ENCODE measurements around the gene ENPP7.
"Not testable (repeated sequence)": the region's sequence is repeated elsewhere in the genome, so short reads cannot be mapped to it uniquely, and the experiment has no call there.

DNA sequence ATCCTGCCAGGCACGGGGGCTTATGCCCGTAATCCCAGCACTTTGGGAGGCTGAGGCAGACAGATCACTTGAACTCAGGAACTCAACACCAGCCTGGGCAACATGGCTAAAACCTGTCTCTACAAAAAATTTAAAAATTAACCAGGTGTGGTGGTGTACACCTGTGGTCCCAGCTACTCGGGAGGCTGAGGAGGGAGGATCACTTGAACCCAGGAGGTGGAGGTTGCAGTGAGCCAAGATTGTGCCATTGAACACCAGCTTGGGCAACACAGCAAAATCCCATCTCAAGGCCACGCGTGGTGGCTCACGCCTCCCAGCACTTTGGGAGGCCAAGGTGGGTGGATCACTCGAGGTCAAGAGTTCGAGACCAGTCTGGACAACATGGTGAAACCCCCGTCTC lies 24.2 kb downstream of the ENPP7 start:
- TF ChIP-seq, protein P1, sequence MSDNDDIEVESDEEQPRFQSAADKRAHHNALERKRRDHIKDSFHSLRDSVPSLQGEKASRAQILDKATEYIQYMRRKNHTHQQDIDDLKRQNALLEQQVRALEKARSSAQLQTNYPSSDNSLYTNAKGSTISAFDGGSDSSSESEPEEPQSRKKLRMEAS (IDR thresholded peaks at IDR 0.05; ENCODE audit: low read depth, low read length), result not testable (repeated sequence)
- TF ChIP-seq, protein P2, sequence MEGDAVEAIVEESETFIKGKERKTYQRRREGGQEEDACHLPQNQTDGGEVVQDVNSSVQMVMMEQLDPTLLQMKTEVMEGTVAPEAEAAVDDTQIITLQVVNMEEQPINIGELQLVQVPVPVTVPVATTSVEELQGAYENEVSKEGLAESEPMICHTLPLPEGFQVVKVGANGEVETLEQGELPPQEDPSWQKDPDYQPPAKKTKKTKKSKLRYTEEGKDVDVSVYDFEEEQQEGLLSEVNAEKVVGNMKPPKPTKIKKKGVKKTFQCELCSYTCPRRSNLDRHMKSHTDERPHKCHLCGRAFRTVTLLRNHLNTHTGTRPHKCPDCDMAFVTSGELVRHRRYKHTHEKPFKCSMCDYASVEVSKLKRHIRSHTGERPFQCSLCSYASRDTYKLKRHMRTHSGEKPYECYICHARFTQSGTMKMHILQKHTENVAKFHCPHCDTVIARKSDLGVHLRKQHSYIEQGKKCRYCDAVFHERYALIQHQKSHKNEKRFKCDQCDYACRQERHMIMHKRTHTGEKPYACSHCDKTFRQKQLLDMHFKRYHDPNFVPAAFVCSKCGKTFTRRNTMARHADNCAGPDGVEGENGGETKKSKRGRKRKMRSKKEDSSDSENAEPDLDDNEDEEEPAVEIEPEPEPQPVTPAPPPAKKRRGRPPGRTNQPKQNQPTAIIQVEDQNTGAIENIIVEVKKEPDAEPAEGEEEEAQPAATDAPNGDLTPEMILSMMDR (IDR thresholded peaks at IDR 0.05; ENCODE audit: low read depth, low read length), result not testable (repeated sequence)
- TF ChIP-seq POLR2A (IDR thresholded peaks at IDR 0.05; ENCODE audit: extremely low read depth, insufficient read length); MYC (IDR thresholded peaks at IDR 0.05; ENCODE audit: low read depth, low read length): not testable (repeated sequence)

All from NB4 (cell line).